Measurements from ENCODE around the gene UTF1. TPM values are rescaled to one million over a fixed set of nuclear protein-coding genes. Genes with fewer than 3 reads are reported as not detected.
A peak's percentile ranks its signal among the peaks of the same experiment; 100 is the strongest.

The UTF1 gene
- total RNA-seq, 4 donors from 2014 or later: not detected

- intact Hi-C loops (cut with DNase I): no loop called here
- Histone ChIP-seq H3K27ac (no peak overlapping the region), H3K9me3 (no peaks in the 10 kb centered on the region), H3K4me3 (replicated peaks in 1 of 3) (no peak overlapping the region), H3K27me3 (peaks cover 27% of the 10 kb centered on the region), H3K36me3 (no peaks in the 10 kb centered on the region), H3K4me1 (peaks cover 23 to 34% of the 10 kb centered on the region in 2 donors)
- WGBS, 2 donors: 1 to 6% methylated on average over 10 to 24 of the region's 32 CpGs
- TF ChIP-seq POLR2A (IDR thresholded peaks at IDR 0.05) (no peak), CTCF (IDR thresholded peaks at IDR 0.05) (no peak)
- no peak for DNase-seq
Observed at GRCh38 chr10:133237241-133237587, 7.2 kb downstream of the UTF1 start.

GRCh38 chr10:133237588-133238465, 7.8 kb downstream of the UTF1 start, which contains the start of gene VENTX:
Gene VENTX, plus strand, starts transcription at chr10:133237855. Its CDS starts 60 bp downstream, at chr10:133237915.
- Histone ChIP-seq H3K9me3 (no peaks in the 10 kb centered on the region), H3K36me3 (no peaks in the 10 kb centered on the region), H3K4me1 (peaks cover 23 to 34% of the 10 kb centered on the region in 2 donors), H3K27ac (no peak within 1 kb of the TSS), H3K27me3 (peaks cover 27% of the 10 kb centered on the region), H3K4me3 (replicated peaks in 1 of 3) (peak within 1 kb of the TSS in 1 of 3 donors; percentile 21)
- DNase-seq: no peak
- WGBS, 2 donors: 19 to 32% methylated on average over 21 to 22 of the region's 60 CpGs
- no peak for TF ChIP-seq POLR2A (IDR thresholded peaks at IDR 0.05)
- no peak for TF ChIP-seq CTCF (IDR thresholded peaks at IDR 0.05)
- intact Hi-C loops (cut with DNase I): no loop called here

GRCh38 chr10:133238466-133238804, 8.4 kb downstream of the UTF1 start:
- peaks cover 27% of the 10 kb centered on the region for H3K27me3 ChIP-seq
- 57 to 66% methylated on average over 12 to 14 of the region's 15 CpGs for WGBS, 2 donors

GRCh38 chr10:133239990-133240389, 10.0 kb downstream of the UTF1 start:
- Histone ChIP-seq H3K27ac (no peak overlapping the region), H3K9me3 (no peaks in the 10 kb centered on the region), H3K4me3 (replicated peaks in 1 of 3) (no peak overlapping the region), H3K4me1 (peaks cover 23 to 34% of the 10 kb centered on the region in 2 donors), H3K27me3 (peaks cover 27% of the 10 kb centered on the region), H3K36me3 (no peaks in the 10 kb centered on the region)
- intact Hi-C loops (cut with DNase I): no loop called here
- 77% methylated on average over 11 to 12 of the region's 15 CpGs for WGBS, 2 donors
- DNase-seq: no peak
- TF ChIP-seq POLR2A (IDR thresholded peaks at IDR 0.05) (no peak), CTCF (IDR thresholded peaks at IDR 0.05) (no peak)

More at GRCh38 chr10:133238466-133238804, 8.4 kb downstream of the UTF1 start:
- TF ChIP-seq CTCF (IDR thresholded peaks at IDR 0.05) (no peak), POLR2A (IDR thresholded peaks at IDR 0.05) (no peak)
- no peak overlapping the region for H3K27ac ChIP-seq
- no peaks in the 10 kb centered on the region for H3K9me3 ChIP-seq
- peaks cover 23 to 34% of the 10 kb centered on the region in 2 donors for H3K4me1 ChIP-seq
- no peak for DNase-seq
- no peak overlapping the region for H3K4me3 ChIP-seq (replicated peaks in 1 of 3)
- H3K36me3 ChIP-seq: no peaks in the 10 kb centered on the region
- intact Hi-C loops (cut with DNase I): no loop called here

- no peak for TF ChIP-seq POLR2A (IDR thresholded peaks at IDR 0.05)
- no peak for TF ChIP-seq CTCF (IDR thresholded peaks at IDR 0.05)
- H3K27ac ChIP-seq: no peak overlapping the region
- H3K9me3 ChIP-seq: no peaks in the 10 kb centered on the region
- peaks cover 16 to 25% of the 10 kb centered on the region in 2 donors for H3K4me1 ChIP-seq
- no peak for DNase-seq
- no peaks in the 10 kb centered on the region for H3K36me3 ChIP-seq
- H3K27me3 ChIP-seq: peaks cover 12% of the 10 kb centered on the region
- intact Hi-C loops (cut with DNase I): no loop called here
- WGBS, 2 donors: 51 to 66% methylated on average over 19 to 25 of the region's 25 CpGs
- no peak overlapping the region for H3K4me3 ChIP-seq (replicated peaks in 1 of 3)
Observed at GRCh38 chr10:133241501-133242205, 11.6 kb downstream of the UTF1 start.
